ENCODE measurements around the gene MAP3K5.

MAP3K5 gene

GRCh38 chr6:136551103-136551502 is 241.2 kb downstream of the MAP3K5 start:
- H2BK120ac ChIP-seq (ENCODE audit: low read depth, low read length), result no peak overlapping the region
- H3K27me3 ChIP-seq (ENCODE audit: insufficient read depth, low read length, poor library complexity), result no peaks in the 10 kb centered on the region
- peaks cover 12% of the 10 kb centered on the region for H3K79me2 ChIP-seq (ENCODE audit: control insufficient read depth, insufficient read depth, low read length)
- H4K8ac ChIP-seq (ENCODE audit: low read depth, low read length), result no peak overlapping the region
- H3K4me2 ChIP-seq (ENCODE audit: low read length), result peak overlapping the region; percentile 1
- DNase-seq, result no peak
- H3K27ac ChIP-seq (ENCODE audit: low read depth, low read length), result no peak overlapping the region
- no CpG with 5 or more reads among the region's 8 CpGs for WGBS (ENCODE audit: extremely low coverage, insufficient coverage, low lambda C conversion rate)
- H3K79me1 ChIP-seq (ENCODE audit: low read length), result peaks cover 3% of the 10 kb centered on the region
- no peak overlapping the region for H2AK5ac ChIP-seq (ENCODE audit: low read length)
- H2BK15ac ChIP-seq (replicated peaks; ENCODE audit: low read depth), result no peak overlapping the region
- peak overlapping the region; percentile 91 for H3K56ac ChIP-seq (ENCODE audit: low read length)
- H3K23ac ChIP-seq (ENCODE audit: low read length), result no peak overlapping the region
- H2BK5ac ChIP-seq (ENCODE audit: low read length), result no peak overlapping the region
- no peak overlapping the region for H3K18ac ChIP-seq (ENCODE audit: low read length)
- peak overlapping the region; percentile 1 for H3K9ac ChIP-seq (ENCODE audit: low read length)
- H3K4me3 ChIP-seq (ENCODE audit: low read length), result no peak overlapping the region
- H3K4ac ChIP-seq (ENCODE audit: low read depth, low read length), result no peak overlapping the region
- no peaks in the 10 kb centered on the region for H3K36me3 ChIP-seq (ENCODE audit: control insufficient read depth, insufficient read depth, low read length)
- H4K5ac ChIP-seq (ENCODE audit: low read length), result no peak overlapping the region
- no peaks in the 10 kb centered on the region for H3K4me1 ChIP-seq (ENCODE audit: control insufficient read depth, low read depth, low read length)

- no peaks in the 10 kb centered on the region for H3K36me3 ChIP-seq (ENCODE audit: control insufficient read depth, insufficient read depth, low read length)
- H3K4me1 ChIP-seq (ENCODE audit: control insufficient read depth, low read depth, low read length), result no peaks in the 10 kb centered on the region
- H3K79me1 ChIP-seq (ENCODE audit: low read length), result peaks cover 3% of the 10 kb centered on the region
- DNase-seq, result peak; percentile 95
- H3K23ac ChIP-seq (ENCODE audit: low read length), result peak within 1 kb of the TSS; percentile 74
- H4K8ac ChIP-seq (ENCODE audit: low read depth, low read length), result no peak within 1 kb of the TSS
- no peak within 1 kb of the TSS for H2AK5ac ChIP-seq (ENCODE audit: low read length)
- H3K4me2 ChIP-seq (ENCODE audit: low read length), result peak within 1 kb of the TSS; percentile 82
- H3K79me2 ChIP-seq (ENCODE audit: control insufficient read depth, insufficient read depth, low read length), result peaks cover 12% of the 10 kb centered on the region
- no peak within 1 kb of the TSS for H2BK5ac ChIP-seq (ENCODE audit: low read length)
- H3K18ac ChIP-seq (ENCODE audit: low read length), result peak within 1 kb of the TSS; percentile 71
- H3K4ac ChIP-seq (ENCODE audit: low read depth, low read length), result no peak within 1 kb of the TSS
- no peaks in the 10 kb centered on the region for H3K27me3 ChIP-seq (ENCODE audit: insufficient read depth, low read length, poor library complexity)
- peak within 1 kb of the TSS; percentile 91 for H3K56ac ChIP-seq (ENCODE audit: low read length)
- no peak within 1 kb of the TSS for H4K5ac ChIP-seq (ENCODE audit: low read length)
- H2BK120ac ChIP-seq (ENCODE audit: low read depth, low read length), result no peak within 1 kb of the TSS
- H3K4me3 ChIP-seq (ENCODE audit: low read length), result peak within 1 kb of the TSS; percentile 76
- no CpG with 5 or more reads among the region's 79 CpGs for WGBS (ENCODE audit: extremely low coverage, insufficient coverage, low lambda C conversion rate)
- peak within 1 kb of the TSS; percentile 78 for H3K9ac ChIP-seq (ENCODE audit: low read length)
- H2BK15ac ChIP-seq (replicated peaks; ENCODE audit: low read depth), result no peak within 1 kb of the TSS
- H3K27ac ChIP-seq (ENCODE audit: low read depth, low read length), result peak within 1 kb of the TSS; percentile 7
These were observed 241.8 kb downstream of the MAP3K5 start, which contains the start of gene MAP7 for GRCh38 chr6:136550330-136551071. MAP7 (minus strand) TSS chr6:136550422; CDS start chr6:136550408, 14 bp downstream.

GRCh38 chr6:136550045-136550329 is 242.3 kb downstream of the MAP3K5 start:
- H3K79me1 ChIP-seq (ENCODE audit: low read length), result peaks cover 3% of the 10 kb centered on the region
- H4K5ac ChIP-seq (ENCODE audit: low read length), result no peak overlapping the region
- no CpG with 5 or more reads among the region's 46 CpGs for WGBS (ENCODE audit: extremely low coverage, insufficient coverage, low lambda C conversion rate)
- H3K4me1 ChIP-seq (ENCODE audit: control insufficient read depth, low read depth, low read length), result no peaks in the 10 kb centered on the region
- no peaks in the 10 kb centered on the region for H3K36me3 ChIP-seq (ENCODE audit: control insufficient read depth, insufficient read depth, low read length)
- no peak overlapping the region for H2BK120ac ChIP-seq (ENCODE audit: low read depth, low read length)
- H3K4ac ChIP-seq (ENCODE audit: low read depth, low read length), result no peak overlapping the region
- peak overlapping the region; percentile 47 for H3K4me2 ChIP-seq (ENCODE audit: low read length)
- H3K9ac ChIP-seq (ENCODE audit: low read length), result peak overlapping the region; percentile 78
- peak overlapping the region; percentile 74 for H3K23ac ChIP-seq (ENCODE audit: low read length)
- peak overlapping the region; percentile 7 for H3K27ac ChIP-seq (ENCODE audit: low read depth, low read length)
- peak overlapping the region; percentile 71 for H3K18ac ChIP-seq (ENCODE audit: low read length)
- H3K27me3 ChIP-seq (ENCODE audit: insufficient read depth, low read length, poor library complexity), result no peaks in the 10 kb centered on the region
- no peak overlapping the region for H2AK5ac ChIP-seq (ENCODE audit: low read length)
- H2BK5ac ChIP-seq (ENCODE audit: low read length), result no peak overlapping the region
- peaks cover 16% of the 10 kb centered on the region for H3K79me2 ChIP-seq (ENCODE audit: control insufficient read depth, insufficient read depth, low read length)
- H3K56ac ChIP-seq (ENCODE audit: low read length), result peak overlapping the region; percentile 89
- no peak overlapping the region for H2BK15ac ChIP-seq (replicated peaks; ENCODE audit: low read depth)
- peak overlapping the region; percentile 76 for H3K4me3 ChIP-seq (ENCODE audit: low read length)
- no peak for DNase-seq
- H4K8ac ChIP-seq (ENCODE audit: low read depth, low read length), result no peak overlapping the region

GRCh38 chr6:136549300-136550044 is 242.8 kb downstream of the MAP3K5 start:
- H2BK15ac ChIP-seq (replicated peaks; ENCODE audit: low read depth), result no peak overlapping the region
- H3K56ac ChIP-seq (ENCODE audit: low read length), result peak overlapping the region; percentile 89
- no CpG with 5 or more reads among the region's 42 CpGs for WGBS (ENCODE audit: extremely low coverage, insufficient coverage, low lambda C conversion rate)
- peak overlapping the region; percentile 71 for H3K18ac ChIP-seq (ENCODE audit: low read length)
- H4K8ac ChIP-seq (ENCODE audit: low read depth, low read length), result no peak overlapping the region
- H3K79me2 ChIP-seq (ENCODE audit: control insufficient read depth, insufficient read depth, low read length), result peaks cover 20% of the 10 kb centered on the region
- H2AK5ac ChIP-seq (ENCODE audit: low read length), result no peak overlapping the region
- no peaks in the 10 kb centered on the region for H3K4me1 ChIP-seq (ENCODE audit: control insufficient read depth, low read depth, low read length)
- H3K79me1 ChIP-seq (ENCODE audit: low read length), result peaks cover 3% of the 10 kb centered on the region
- H2BK120ac ChIP-seq (ENCODE audit: low read depth, low read length), result no peak overlapping the region
- peak; percentile 56 for DNase-seq
- peak overlapping the region; percentile 7 for H3K27ac ChIP-seq (ENCODE audit: low read depth, low read length)
- peak overlapping the region; percentile 74 for H3K23ac ChIP-seq (ENCODE audit: low read length)
- H3K9ac ChIP-seq (ENCODE audit: low read length), result peak overlapping the region; percentile 78
- peak overlapping the region; percentile 76 for H3K4me3 ChIP-seq (ENCODE audit: low read length)
- no peak overlapping the region for H2BK5ac ChIP-seq (ENCODE audit: low read length)
- no peaks in the 10 kb centered on the region for H3K27me3 ChIP-seq (ENCODE audit: insufficient read depth, low read length, poor library complexity)
- no peaks in the 10 kb centered on the region for H3K36me3 ChIP-seq (ENCODE audit: control insufficient read depth, insufficient read depth, low read length)
- no peak overlapping the region for H4K5ac ChIP-seq (ENCODE audit: low read length)
- H3K4me2 ChIP-seq (ENCODE audit: low read length), result peak overlapping the region; percentile 47
- H3K4ac ChIP-seq (ENCODE audit: low read depth, low read length), result no peak overlapping the region

GRCh38 chr6:136548582-136549299 is 243.5 kb downstream of the MAP3K5 start:
- Histone ChIP-seq H3K79me1 (ENCODE audit: low read length) (peaks cover 3% of the 10 kb centered on the region), H3K4ac (ENCODE audit: low read depth, low read length) (no peak overlapping the region), H2BK120ac (ENCODE audit: low read depth, low read length) (no peak overlapping the region), H4K8ac (ENCODE audit: low read depth, low read length) (no peak overlapping the region), H4K5ac (ENCODE audit: low read length) (no peak overlapping the region), H3K36me3 (ENCODE audit: control insufficient read depth, insufficient read depth, low read length) (no peaks in the 10 kb centered on the region), H3K9ac (ENCODE audit: low read length) (peak overlapping the region; percentile 78), H3K4me2 (ENCODE audit: low read length) (peak overlapping the region; percentile 24), H2AK5ac (ENCODE audit: low read length) (no peak overlapping the region), H3K27me3 (ENCODE audit: insufficient read depth, low read length, poor library complexity) (no peaks in the 10 kb centered on the region), H2BK15ac (replicated peaks; ENCODE audit: low read depth) (no peak overlapping the region), H3K4me3 (ENCODE audit: low read length) (no peak overlapping the region), H3K56ac (ENCODE audit: low read length) (peak overlapping the region; percentile 6), H3K27ac (ENCODE audit: low read depth, low read length) (no peak overlapping the region), H3K18ac (ENCODE audit: low read length) (no peak overlapping the region), H3K4me1 (ENCODE audit: control insufficient read depth, low read depth, low read length) (no peaks in the 10 kb centered on the region), H3K79me2 (ENCODE audit: control insufficient read depth, insufficient read depth, low read length) (peaks cover 22% of the 10 kb centered on the region), H3K23ac (ENCODE audit: low read length) (no peak overlapping the region), H2BK5ac (ENCODE audit: low read length) (no peak overlapping the region)
- DNase-seq, result no peak
- no CpG with 5 or more reads among the region's 14 CpGs for WGBS (ENCODE audit: extremely low coverage, insufficient coverage, low lambda C conversion rate)
